GM19463 (cell line): ENCODE results near the gene OMG.
"Not testable (repeated sequence)": the region's sequence is repeated elsewhere in the genome, so short reads cannot be mapped to it uniquely, and the experiment has no call there.

Source experiments
- ATAC-seq: cut with Tn5 transposase; IDR thresholded peaks from one replicate; pipeline ENCODE4 v1.9.1; 2021; ENCODE audit warnings: mild to moderate bottlenecking, moderate library complexity; ENCODE audit not compliant: unreplicated experiment

OMG gene

GRCh38 chr17:31297090-31297489, at the start of gene OMG:
Gene OMG, minus strand, starts transcription at chr17:31297239. Its CDS starts 908 bp downstream, at chr17:31296331.
- ATAC-seq, result no peak

- ATAC-seq, result not testable (repeated sequence)
Measured at GRCh38 chr17:31345191-31345747, 48.2 kb upstream of the OMG start.

- no peak for ATAC-seq
Measured at GRCh38 chr17:31339906-31340661, 43.0 kb upstream of the OMG start.

- no peak for ATAC-seq
Measured at GRCh38 chr17:31329221-31329620, 32.2 kb upstream of the OMG start.

- no peak for ATAC-seq
Measured at GRCh38 chr17:31328160-31328535, 31.1 kb upstream of the OMG start.

GRCh38 chr17:31327534-31328159, 30.6 kb upstream of the OMG start:
- ATAC-seq, result no peak

GRCh38 chr17:31323551-31323950, 26.5 kb upstream of the OMG start:
- ATAC-seq, result no peak

- no peak for ATAC-seq
Measured at GRCh38 chr17:31321966-31322365, 24.9 kb upstream of the OMG start.

GRCh38 chr17:31321481-31321880, 24.4 kb upstream of the OMG start, which contains the start of gene EVI2A:
Gene EVI2A, minus strand, starts transcription at chr17:31321622. Its CDS starts 2,609 bp downstream, at chr17:31319013.
- peak; percentile 39 for ATAC-seq

GRCh38 chr17:31320791-31321190, 23.8 kb upstream of the OMG start:
- ATAC-seq, result no peak

- ATAC-seq, result no peak
Measured at GRCh38 chr17:31320241-31320640, 23.2 kb upstream of the OMG start.

GRCh38 chr17:31318851-31319661, 22.0 kb upstream of the OMG start:
- no peak for ATAC-seq

GRCh38 chr17:31318298-31318801, 21.3 kb upstream of the OMG start:
- ATAC-seq, result peak; percentile 59

GRCh38 chr17:31314782-31315100, 17.7 kb upstream of the OMG start:
- no peak for ATAC-seq

GRCh38 chr17:31313982-31314781, 17.1 kb upstream of the OMG start, which contains the start of gene EVI2B:
Gene EVI2B, minus strand, starts transcription at chr17:31314054. Its CDS starts 8,445 bp downstream, at chr17:31305609.
- no peak for ATAC-seq

GRCh38 chr17:31312223-31312622, 15.2 kb upstream of the OMG start:
- not testable (repeated sequence) for ATAC-seq

GRCh38 chr17:31311526-31311925, 14.5 kb upstream of the OMG start:
- ATAC-seq, result no peak

- no peak for ATAC-seq
Measured at GRCh38 chr17:31310886-31311285, 13.8 kb upstream of the OMG start.

- ATAC-seq, result no peak
Measured at GRCh38 chr17:31310260-31310659, 13.2 kb upstream of the OMG start.

GRCh38 chr17:31309556-31309955, 12.5 kb upstream of the OMG start:
- no peak for ATAC-seq
